HepG2 (cell line): ENCODE results near the gene ARMH4. TPM values are rescaled to one million over a fixed set of nuclear protein-coding genes. Genes with fewer than 3 reads are reported as not detected.

Source experiments
- ATAC-seq: fragments of 200-7000 bp; cut with Tn5 transposase; 3 replicates; pipeline ENCODE4 v1.9.1; 2020; ENCODE audit warnings: mild to moderate bottlenecking, moderate library complexity
- BruUV-seq: library from RNA; stranded (reverse); fragments of 400-500 nt; replicated peaks from 2 replicates; lab custom pipeline; 2021; lab: Mats Ljungman, UMichigan
- CTCF ChIA-PET: fragments of 300-600 bp; formaldehyde crosslinking; extraction: SDS; loops from one replicate; lab custom pipeline; 2021; ENCODE audit warnings: low total read pairs, inconsistent platforms, low intra/inter-chr PET ratio; lab: Yijun Ruan, JAX
- POLR2A ChIA-PET: fragments of 350-600 bp; sonication (Branson Sonifier 250); formaldehyde crosslinking; loops from one replicate; lab custom pipeline; 2020; ENCODE audit warnings: antibody characterized with exemption, inconsistent platforms; lab: Yijun Ruan, JAX
- DNase-seq: peaks from one replicate; pipeline ENCODE4 v3.0.0-alpha.2; 2015; ENCODE audit warnings: low spot score
- FAIRE-seq: peaks from 3 replicates; lab custom pipeline; 2011; peaks lifted over from hg19 to GRCh38; lab: Jason Lieb, UNC
- H2AFZ ChIP-seq: one replicate; pipeline ENCODE4 v1.6.1; 2011; ENCODE audit warnings: low read length, inconsistent platforms
- H3K27ac ChIP-seq: fragments of 300-600 bp; 3 replicates; pipeline ENCODE4 v1.8.0; 2011; ENCODE audit warnings: mixed run types, mild to moderate bottlenecking, mixed read lengths, low read length, inconsistent platforms; ENCODE audit not compliant: insufficient read depth; ENCODE audit errors: extremely low read length
- H3K27me3 ChIP-seq, 2 experiments: fragments of 200-600 bp in 1 of 2; 2 replicates in 1 of 2; 3 replicates in 1 of 2; pipeline versions ENCODE4 v1.6.0 to v1.8.0; 2011; ENCODE audit warnings: low read length in 2 of 2, mild to moderate bottlenecking in 2 of 2, moderate library complexity in 2 of 2, inconsistent platforms in 1 of 2; ENCODE audit not compliant: insufficient read depth in 2 of 2, control insufficient read depth in 1 of 2
- H3K36me3 ChIP-seq, 2 experiments: fragments of 200-600 bp in 1 of 2; replicated peaks in 1 of 2; 2 replicates in 1 of 2; 3 replicates in 1 of 2; pipeline versions ENCODE4 v1.5.1 to v1.8.0; 2011; ENCODE audit warnings: low read length in 2 of 2, inconsistent platforms in 1 of 2; ENCODE audit not compliant: insufficient read depth in 2 of 2, control insufficient read depth in 1 of 2
- H3K4me1 ChIP-seq: 2 replicates; pipeline ENCODE4 v1.5.1; 2012; ENCODE audit warnings: low read length, inconsistent platforms; ENCODE audit not compliant: insufficient read depth
- H3K4me2 ChIP-seq: 2 replicates; pipeline ENCODE4 v1.6.0; 2011; ENCODE audit warnings: low read depth, low read length, inconsistent platforms
- H3K4me3 ChIP-seq, 3 experiments: fragments of 200-600 bp in 1 of 3; sonication (generic), shearing (Covaris generic) in 1 of 3; replicated peaks in 1 of 3; 2 replicates each; pipeline ENCODE4 v1.5.1; 2011 to 2016; ENCODE audit warnings: low read length in 3 of 3, inconsistent platforms in 2 of 3, low read depth in 2 of 3, mild to moderate bottlenecking in 2 of 3, control low read depth in 1 of 3, mixed read lengths in 1 of 3; ENCODE audit not compliant: insufficient read depth in 1 of 3
- H3K79me2 ChIP-seq: one replicate; pipeline ENCODE4 v1.6.1; 2011; ENCODE audit warnings: low read length, inconsistent platforms; ENCODE audit not compliant: insufficient read depth
- H3K9ac ChIP-seq: 2 replicates; pipeline ENCODE4 v1.6.0; 2011; ENCODE audit warnings: mild to moderate bottlenecking, low read depth, low read length, inconsistent platforms; ENCODE audit not compliant: insufficient read depth
- H3K9me3 ChIP-seq: 2 replicates; pipeline ENCODE4 v1.5.1; 2012; ENCODE audit warnings: mild to moderate bottlenecking, low read length
- H4K20me1 ChIP-seq: 2 replicates; pipeline ENCODE4 v1.6.0; 2011; ENCODE audit warnings: inconsistent platforms, mild to moderate bottlenecking, low read length, moderate library complexity; ENCODE audit not compliant: insufficient read depth
- CENPBD1 ChIP-seq: sonication (generic); formaldehyde crosslinking; IDR thresholded peaks from 2 replicates; pipeline ENCODE4 v1.8.0; 2022; ENCODE audit warnings: missing genetic modification reagents, low read depth, mild to moderate bottlenecking, borderline replicate concordance
- NFAT5 ChIP-seq: sonication (generic); formaldehyde crosslinking; IDR thresholded peaks from 2 replicates; pipeline ENCODE4 v1.4.0; 2020; ENCODE audit warnings: missing genetic modification reagents
- NFE2L1 ChIP-seq: sonication (generic); formaldehyde crosslinking; IDR thresholded peaks from 2 replicates; pipeline ENCODE4 v1.4.0; 2020; ENCODE audit warnings: missing genetic modification reagents, mild to moderate bottlenecking, borderline replicate concordance
- PITX1 ChIP-seq: sonication (generic); formaldehyde crosslinking; IDR thresholded peaks from 2 replicates; pipeline ENCODE4 v1.5.1; 2020; ENCODE audit warnings: mild to moderate bottlenecking, missing genetic modification reagents
- RORA ChIP-seq: sonication (generic); formaldehyde crosslinking; IDR thresholded peaks from 2 replicates; pipeline ENCODE4 v1.5.0; 2020; ENCODE audit warnings: mild to moderate bottlenecking, missing genetic modification reagents, moderate library complexity
- SIX1 ChIP-seq: sonication (generic); formaldehyde crosslinking; IDR thresholded peaks from 2 replicates; pipeline ENCODE4 v1.4.0; 2020; ENCODE audit warnings: missing genetic modification reagents, borderline replicate concordance
- SMARCC2 ChIP-seq: fragments of 450-650 bp; IDR thresholded peaks from 2 replicates; pipeline ENCODE4 v1.6.1; 2017; ENCODE audit warnings: antibody characterized with exemption, mild to moderate bottlenecking
- ZFP90 ChIP-seq: sonication (generic); formaldehyde crosslinking; IDR thresholded peaks from 2 replicates; pipeline ENCODE4 v1.8.0; 2022; ENCODE audit warnings: missing genetic modification reagents, mild to moderate bottlenecking, inconsistent platforms, borderline replicate concordance
- ZFX ChIP-seq: sonication (generic); formaldehyde crosslinking; IDR thresholded peaks from 2 replicates; pipeline ENCODE4 v1.4.0; 2020; ENCODE audit warnings: mild to moderate bottlenecking, low read depth, missing genetic modification reagents, moderate library complexity
- ZMYM4 ChIP-seq: sonication (generic); formaldehyde crosslinking; IDR thresholded peaks from 2 replicates; pipeline ENCODE4 v1.8.1; 2023; ENCODE audit warnings: mild to moderate bottlenecking, missing genetic modification reagents
- WGBS: methylation state at CpG from one replicate; pipeline ENCODE4 v1.1.6; 2017; ENCODE audit warnings: low lambda C conversion rate; 5-methylcytosine and 5-hydroxymethylcytosine counted together
- in situ Hi-C: cut with HindIII; loops from 2 replicates; pipeline ENCODE4 v1.10.0; 2017; ENCODE audit warnings: low pct_unique_long_range_greater_than_20kb; ENCODE audit not compliant: extremely low pct_ligation_motif_present
- intact Hi-C: fragments of 100-400 bp; cut with micrococcal nuclease; formaldehyde crosslinking; loops from one replicate; pipeline ENCODE4 v1.10.0; 2022; ENCODE audit not compliant: unreplicated experiment
- polyA plus RNA-seq, 8 experiments: library from polyadenylated mRNA; depleted of rRNA in 3 of 8; stranded (reverse) in 7 of 8; unstranded in 1 of 8; fragments of >200 nt; fragmentation: Illumina TruSeq in 4 of 8; extraction: Trizol in 4 of 8; gene quantifications; 2 replicates each; pipeline versions ENCODE4 v1.2.1 to v1.2.3, GENCODE V29; 2011 to 2016; ENCODE audit warnings: low read depth in 4 of 8, missing spikeins in 1 of 8, mixed read lengths in 1 of 8; ENCODE audit not compliant: insufficient read depth in 1 of 8
- total RNA-seq, 5 experiments: library from RNA; depleted of rRNA; stranded (reverse); fragments of >200 nt; fragmentation: Illumina TruSeq; extraction: Trizol; gene quantifications; 2 replicates each; pipeline ENCODE4 v1.2.3, GENCODE V29; 2016; ENCODE audit warnings: low read depth in 1 of 5
- TF ChIP-seq, protein P1 (sequence below): sonication (generic); formaldehyde crosslinking; IDR thresholded peaks from 2 replicates; pipeline ENCODE4 v1.4.0; 2020; ENCODE audit warnings: mild to moderate bottlenecking, missing genetic modification reagents, borderline replicate concordance
- TF ChIP-seq, protein P2 (sequence below): sonication (generic); formaldehyde crosslinking; IDR thresholded peaks from 2 replicates; pipeline ENCODE4 v1.5.1; 2020; ENCODE audit warnings: missing genetic modification reagents, mild to moderate bottlenecking, borderline replicate concordance

Gene ARMH4
- total and polyA plus RNA-seq, 2 of the 13 experiments (the other 11 are each of a cell fraction or from before 2014, with no cell fraction given), result 0.02 to 0.18 TPM

DNA sequence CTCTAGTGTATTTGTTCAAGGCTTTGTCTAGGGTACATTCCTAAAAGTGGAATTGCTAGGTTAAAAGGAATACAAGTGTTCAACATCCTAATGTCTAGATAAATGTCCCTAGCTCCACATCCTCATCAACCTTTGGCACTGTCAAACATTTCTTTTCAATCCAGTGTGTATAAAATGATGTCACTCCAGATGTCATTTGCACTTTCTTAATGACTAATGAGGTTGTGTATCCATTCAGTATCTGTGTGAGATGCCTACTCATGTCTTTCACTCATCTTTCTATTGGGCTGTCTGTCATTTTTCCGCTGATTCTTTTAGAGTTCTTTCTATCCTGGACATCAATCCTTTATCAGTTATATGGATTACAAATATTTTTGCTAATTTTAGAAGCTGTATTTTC, 43.3 kb downstream of the ARMH4 start:
- H3K4me1 ChIP-seq, result no peaks in the 10 kb centered on the region
- H3K4me2 ChIP-seq, result no peak overlapping the region
- H3K27me3 ChIP-seq, result no peaks in the 10 kb centered on the region
- no peak for DNase-seq
- no peaks in the 10 kb centered on the region for H4K20me1 ChIP-seq
- 0% methylated on average over 1 of the region's 1 CpG for WGBS
- H3K79me2 ChIP-seq, result no peaks in the 10 kb centered on the region
- no peaks in the 10 kb centered on the region for H3K9me3 ChIP-seq
- H3K27ac ChIP-seq, result no peak overlapping the region
- CTCF ChIA-PET, result interaction anchor here (1.3 to 1.6 kb wide), 2 partner anchors 58 to 254 kb away, joined by 4 to 16 read pairs; no protein-coding TSS in a partner anchor
- no peak overlapping the region for H3K9ac ChIP-seq
- intact Hi-C loops (loop anchor here (1.0 kb wide), 2 partner anchors 58 to 255 kb away; no protein-coding TSS in a partner anchor), in situ Hi-C loops (loop anchor here (5.0 to 25.0 kb wide), 2 partner anchors 59 to 254 kb away; no protein-coding TSS in a partner anchor)
- ATAC-seq, result no peak
- no TSS peak for BruUV-seq
- POLR2A ChIA-PET, result no interaction called here
- H3K4me3 ChIP-seq, result no peak overlapping the region
- no peaks in the 10 kb centered on the region for H3K36me3 ChIP-seq
- FAIRE-seq, result no peak
- H2AFZ ChIP-seq, result no peak overlapping the region
- TF ChIP-seq SIX1 (CRISPR knock-in tag) (no peak), NFAT5 (no peak), CENPBD1 (CRISPR knock-in tag) (no peak), SMARCC2 (no peak), PITX1 (CRISPR knock-in tag) (no peak), ZFP90 (CRISPR knock-in tag) (no peak), RORA (CRISPR knock-in tag) (no peak), ZMYM4 (no peak), NFE2L1 (CRISPR knock-in tag) (no peak), ZFX (no peak)
- TF ChIP-seq, protein P1, sequence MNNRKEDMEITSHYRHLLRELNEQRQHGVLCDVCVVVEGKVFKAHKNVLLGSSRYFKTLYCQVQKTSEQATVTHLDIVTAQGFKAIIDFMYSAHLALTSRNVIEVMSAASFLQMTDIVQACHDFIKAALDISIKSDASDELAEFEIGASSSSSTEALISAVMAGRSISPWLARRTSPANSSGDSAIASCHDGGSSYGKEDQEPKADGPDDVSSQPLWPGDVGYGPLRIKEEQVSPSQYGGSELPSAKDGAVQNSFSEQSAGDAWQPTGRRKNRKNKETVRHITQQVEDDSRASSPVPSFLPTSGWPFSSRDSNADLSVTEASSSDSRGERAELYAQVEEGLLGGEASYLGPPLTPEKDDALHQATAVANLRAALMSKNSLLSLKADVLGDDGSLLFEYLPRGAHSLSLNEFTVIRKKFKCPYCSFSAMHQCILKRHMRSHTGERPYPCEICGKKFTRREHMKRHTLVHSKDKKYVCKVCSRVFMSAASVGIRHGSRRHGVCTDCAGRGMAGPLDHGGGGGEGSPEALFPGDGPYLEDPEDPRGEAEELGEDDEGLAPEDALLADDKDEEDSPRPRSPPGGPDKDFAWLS, result no peak
- TF ChIP-seq, protein P2, sequence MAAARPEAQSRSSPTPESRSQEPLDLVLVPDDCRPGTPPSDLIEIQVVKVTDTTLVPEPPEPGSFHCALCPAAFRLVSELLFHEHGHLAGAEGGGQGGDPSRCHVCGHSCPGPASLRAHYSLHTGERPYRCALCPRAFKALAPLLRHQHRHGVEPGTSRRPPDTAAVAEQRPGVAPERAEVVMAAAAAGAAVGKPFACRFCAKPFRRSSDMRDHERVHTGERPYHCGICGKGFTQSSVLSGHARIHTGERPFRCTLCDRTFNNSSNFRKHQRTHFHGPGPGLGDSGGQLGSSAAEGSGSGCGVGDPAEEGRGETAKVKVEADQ (CRISPR knock-in tag), result no peak
